Activated CD4-positive, alpha-beta T cell treated with anti-CD3 and anti-CD28 coated beads, Interleukin-2, amount 10 ng/mL, durations not matched to agents 24 days and 14 days (primary cell): ENCODE measurements around the gene FBXL17. TPM values are rescaled to one million over a fixed set of nuclear protein-coding genes. Genes with fewer than 3 reads are reported as not detected.

Experiments used
- DNase-seq: peaks from one replicate; pipeline ENCODE4 v3.0.0; 2022
- H3K27ac Mint-ChIP-seq: one replicate; pipeline ENCODE4 v1.8.0; 2022; ENCODE audit warnings: mild to moderate bottlenecking, mixed read lengths
- H3K27me3 Mint-ChIP-seq: one replicate; pipeline ENCODE4 v1.8.0; 2022; ENCODE audit warnings: mixed read lengths
- H3K36me3 Mint-ChIP-seq: one replicate; pipeline ENCODE4 v1.8.0; 2022; ENCODE audit warnings: low read depth, mild to moderate bottlenecking, mixed read lengths
- H3K4me1 Mint-ChIP-seq: one replicate; pipeline ENCODE4 v1.8.0; 2021; ENCODE audit warnings: mixed read lengths
- H3K4me3 Mint-ChIP-seq: one replicate; pipeline ENCODE4 v1.8.0; 2022; ENCODE audit warnings: mild to moderate bottlenecking, moderate library complexity, mixed read lengths
- H3K9me3 Mint-ChIP-seq: one replicate; pipeline ENCODE4 v1.8.0; 2021; ENCODE audit warnings: mixed read lengths
- intact Hi-C: fragments of 100-400 bp; cut with micrococcal nuclease; formaldehyde crosslinking; loops from one replicate; pipeline ENCODE4 v1.15.1; 2023
- total RNA-seq: library from RNA; stranded (reverse); gene quantifications from 2 replicates; pipeline ENCODE4 v1.2.3, GENCODE V29; 2022

The FBXL17 gene
- total RNA-seq, 1 donor from 2014 or later: 7.5 TPM

DNA sequence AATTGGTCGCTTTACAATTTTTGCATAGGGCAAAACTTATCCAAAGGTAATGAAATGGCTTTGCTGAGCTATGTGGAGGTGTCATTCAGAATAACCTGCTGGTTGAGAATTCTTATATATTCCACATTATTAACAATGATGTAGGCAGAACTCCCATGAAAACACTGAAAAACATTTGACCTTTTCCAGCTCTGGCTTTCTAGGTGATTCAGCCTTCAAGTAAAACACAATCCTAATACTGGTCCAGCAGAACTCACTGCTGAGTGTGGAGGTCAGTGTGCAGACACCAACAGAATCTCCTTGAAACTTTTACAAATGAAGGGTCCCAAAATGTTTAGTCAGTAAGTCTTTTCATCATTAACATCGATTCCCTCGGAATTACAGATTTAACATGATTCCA lies 549.2 kb downstream of the FBXL17 start:
- intact Hi-C loops: no loop called here
- H3K4me3 Mint-ChIP-seq: no peak overlapping the region
- H3K27me3 Mint-ChIP-seq: peaks cover 5% of the 10 kb centered on the region
- no peaks in the 10 kb centered on the region for H3K4me1 Mint-ChIP-seq
- H3K9me3 Mint-ChIP-seq: no peaks in the 10 kb centered on the region
- no peak for DNase-seq
- H3K36me3 Mint-ChIP-seq: no peaks in the 10 kb centered on the region
- no peak overlapping the region for H3K27ac Mint-ChIP-seq

DNA sequence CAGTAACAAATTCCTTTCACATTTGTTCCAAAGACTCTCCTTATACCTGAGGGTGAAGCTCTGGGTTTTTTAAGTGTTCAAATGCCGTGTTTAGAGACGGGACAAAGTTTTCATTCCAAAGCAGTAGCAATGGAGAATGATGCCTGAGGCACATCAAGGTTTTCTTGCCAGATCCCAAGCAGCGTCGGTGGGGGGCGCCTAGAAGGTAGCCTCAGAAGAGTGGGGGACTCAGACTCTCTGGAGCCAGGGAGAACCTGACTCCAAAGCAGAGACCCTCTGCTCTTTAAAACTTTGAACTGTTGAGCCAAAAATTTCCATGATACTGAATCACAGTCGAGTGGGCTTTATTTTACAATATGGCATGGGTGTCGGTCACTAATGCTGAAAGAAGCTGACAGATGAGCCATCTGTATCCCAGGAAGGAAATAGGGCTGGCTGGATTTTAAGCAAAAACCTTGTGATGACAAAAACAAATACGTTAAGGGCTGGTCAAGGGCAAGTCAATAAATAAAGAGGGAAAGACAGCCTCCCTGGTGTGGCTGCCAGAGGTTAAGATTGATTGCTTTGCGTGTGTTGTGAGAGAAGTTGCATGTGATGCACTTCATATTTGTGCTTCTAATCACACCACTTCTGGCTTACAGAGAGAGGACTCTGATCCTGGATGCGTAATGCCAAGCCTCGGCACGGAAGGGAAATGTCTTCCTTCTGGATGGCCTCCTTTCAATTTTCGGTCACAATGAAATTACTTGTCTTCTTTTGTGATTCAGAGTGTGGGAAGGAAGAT lies 550.1 kb downstream of the FBXL17 start:
- Mint-ChIP-seq H3K4me1 (no peaks in the 10 kb centered on the region), H3K27me3 (peaks cover 5% of the 10 kb centered on the region), H3K4me3 (no peak overlapping the region), H3K9me3 (no peaks in the 10 kb centered on the region), H3K36me3 (no peaks in the 10 kb centered on the region), H3K27ac (no peak overlapping the region)
- intact Hi-C loops: no loop called here
- peak; percentile 40 for DNase-seq

DNA sequence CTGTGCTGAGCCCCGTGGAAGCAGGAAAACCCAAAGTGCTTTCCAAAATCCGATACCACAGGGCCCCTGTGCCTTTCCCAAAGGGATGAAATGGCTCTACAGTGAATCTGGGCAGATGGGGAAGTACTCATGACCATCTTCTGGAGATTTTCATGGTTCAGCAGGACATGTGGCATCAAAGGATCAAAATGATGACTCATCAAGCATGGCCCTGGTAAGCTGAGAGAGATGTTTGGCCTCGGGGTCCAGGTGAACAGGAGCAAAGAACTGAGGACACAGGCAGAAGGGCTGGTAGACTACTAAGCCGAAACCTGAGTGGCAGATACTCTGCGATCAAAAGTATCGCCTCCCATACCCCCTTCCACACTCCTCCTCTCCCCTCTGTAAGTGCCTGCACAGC lies 551.1 kb downstream of the FBXL17 start:
- no peak overlapping the region for H3K4me3 Mint-ChIP-seq
- no peak overlapping the region for H3K27ac Mint-ChIP-seq
- H3K27me3 Mint-ChIP-seq: peaks cover 5% of the 10 kb centered on the region
- intact Hi-C loops: no loop called here
- DNase-seq: no peak
- no peaks in the 10 kb centered on the region for H3K4me1 Mint-ChIP-seq
- no peaks in the 10 kb centered on the region for H3K9me3 Mint-ChIP-seq
- H3K36me3 Mint-ChIP-seq: no peaks in the 10 kb centered on the region

DNA sequence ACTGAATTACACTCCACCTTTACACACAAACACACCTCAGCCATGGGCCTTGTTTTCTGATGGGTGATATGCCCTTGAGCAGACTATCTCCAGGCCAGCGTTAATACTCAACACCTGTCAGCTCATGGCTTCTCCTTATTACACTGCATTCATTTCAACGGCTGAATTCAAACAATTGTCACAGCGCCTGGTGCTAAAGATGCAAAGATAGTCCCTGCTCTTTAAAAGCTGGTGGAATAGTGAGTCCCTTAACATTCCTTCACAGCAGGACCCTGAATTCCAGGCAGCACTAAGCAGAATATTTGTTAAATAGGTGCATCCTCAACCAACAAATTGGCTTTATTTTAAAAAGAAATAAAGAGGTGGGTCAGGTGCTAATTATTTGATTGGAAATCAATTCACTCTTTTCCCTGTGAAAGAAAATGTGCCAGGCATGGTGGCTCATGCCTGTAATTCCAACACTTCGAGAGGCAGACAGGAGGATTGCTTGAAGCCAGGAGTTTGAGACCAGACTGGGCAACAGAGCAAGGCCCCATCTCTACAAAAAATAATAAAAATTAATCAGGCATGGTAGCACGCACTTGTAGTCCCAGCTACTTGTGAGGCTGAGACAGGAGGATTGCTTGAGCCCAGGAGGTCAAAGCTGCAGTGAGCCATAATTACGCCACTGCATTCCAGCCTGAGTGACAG lies 555.4 kb downstream of the FBXL17 start:
- intact Hi-C loops: no loop called here

DNA sequence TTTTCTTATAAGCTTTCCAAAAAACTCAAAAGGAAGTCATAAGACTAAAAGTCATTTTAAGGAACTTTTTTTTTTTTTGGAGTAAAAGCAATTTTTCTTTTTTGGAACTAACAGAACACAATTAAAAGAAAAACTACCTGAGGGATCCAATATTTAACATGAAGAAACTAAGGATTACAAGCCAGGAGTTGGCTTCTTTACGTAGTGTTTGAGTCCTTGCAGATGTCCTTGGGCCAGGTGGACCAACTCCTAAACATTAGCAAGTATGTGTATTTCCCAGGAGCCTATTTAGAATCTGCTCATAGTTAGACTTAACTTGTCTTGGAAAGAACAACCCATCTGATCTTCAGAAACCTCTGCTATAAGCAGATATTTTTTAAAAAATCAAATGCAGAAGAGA lies 557.1 kb downstream of the FBXL17 start:
- DNase-seq: no peak
- Mint-ChIP-seq H3K9me3 (peaks cover 15% of the 10 kb centered on the region), H3K4me3 (no peak overlapping the region), H3K27me3 (no peaks in the 10 kb centered on the region), H3K4me1 (no peaks in the 10 kb centered on the region), H3K36me3 (no peaks in the 10 kb centered on the region), H3K27ac (no peak overlapping the region)
- intact Hi-C loops: no loop called here

More for the DNA sequence above, 555.4 kb downstream of the FBXL17 start:
- Mint-ChIP-seq H3K4me1 (no peaks in the 10 kb centered on the region), H3K4me3 (no peak overlapping the region), H3K27ac (no peak overlapping the region), H3K9me3 (peaks cover 8% of the 10 kb centered on the region), H3K27me3 (peaks cover 1% of the 10 kb centered on the region), H3K36me3 (no peaks in the 10 kb centered on the region)
- no peak for DNase-seq

DNA sequence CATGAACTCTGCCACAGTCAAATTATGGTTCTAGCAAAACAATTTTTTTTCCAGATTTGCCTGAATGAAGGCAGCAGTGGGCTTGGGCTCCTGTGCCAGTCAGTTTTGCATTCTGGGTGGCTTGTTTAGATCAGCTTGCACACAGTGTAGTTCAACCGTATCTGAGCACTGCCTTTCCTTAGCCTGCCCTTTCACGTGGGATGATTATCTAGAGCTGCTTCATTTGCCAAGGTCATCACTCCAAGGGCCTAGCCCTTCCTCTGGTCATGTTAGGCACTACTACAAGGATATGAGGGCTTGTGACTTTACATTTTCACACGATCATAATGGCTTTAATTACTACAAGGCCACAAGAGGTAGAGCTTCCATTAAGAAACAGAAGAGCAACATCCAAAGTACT lies 560.6 kb downstream of the FBXL17 start:
- no peaks in the 10 kb centered on the region for H3K27me3 Mint-ChIP-seq
- peaks cover 15% of the 10 kb centered on the region for H3K9me3 Mint-ChIP-seq
- no peak for DNase-seq
- H3K4me3 Mint-ChIP-seq: no peak overlapping the region
- H3K36me3 Mint-ChIP-seq: no peaks in the 10 kb centered on the region
- intact Hi-C loops: no loop called here
- no peak overlapping the region for H3K27ac Mint-ChIP-seq
- no peaks in the 10 kb centered on the region for H3K4me1 Mint-ChIP-seq

DNA sequence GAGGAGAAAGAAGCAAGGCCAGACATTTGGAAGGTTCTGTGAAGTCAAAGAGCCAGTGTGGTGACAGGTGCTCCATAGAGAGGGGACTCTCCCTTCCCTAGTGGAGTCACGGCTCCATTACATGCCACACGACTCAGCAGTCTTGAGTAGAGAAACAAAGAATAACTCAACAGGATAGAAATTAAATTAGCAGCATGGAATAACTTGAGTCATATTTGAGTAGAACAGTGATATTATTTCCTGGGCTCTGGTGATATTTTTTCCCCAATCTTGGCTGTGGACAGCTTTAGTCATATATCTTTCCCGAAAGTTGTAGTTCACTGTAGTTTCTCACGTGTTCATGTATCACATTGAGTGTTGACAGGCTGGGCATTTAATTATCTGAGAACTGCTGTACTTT lies 561.5 kb downstream of the FBXL17 start:
- no peak for DNase-seq
- Mint-ChIP-seq H3K36me3 (no peaks in the 10 kb centered on the region), H3K27ac (no peak overlapping the region), H3K4me3 (no peak overlapping the region), H3K4me1 (no peaks in the 10 kb centered on the region), H3K27me3 (no peaks in the 10 kb centered on the region), H3K9me3 (peaks cover 15% of the 10 kb centered on the region)
- intact Hi-C loops: no loop called here

DNA sequence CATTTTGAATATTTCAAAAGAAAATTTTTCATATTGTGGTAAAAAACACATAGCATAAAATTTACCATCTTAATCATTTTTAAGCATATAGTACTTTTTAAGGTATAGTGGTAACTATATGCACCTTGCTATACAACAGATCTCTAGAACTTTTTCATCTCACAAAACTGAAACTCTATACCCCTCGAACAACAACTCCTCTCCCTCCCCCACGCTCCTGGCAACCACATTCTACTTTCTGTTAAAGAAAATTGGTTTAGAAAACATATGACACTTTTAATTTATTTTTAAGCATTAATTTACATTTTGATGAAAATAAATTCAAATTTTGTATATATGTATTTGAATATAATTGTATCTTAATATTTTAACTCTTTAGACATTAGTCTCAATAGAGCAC lies 563.9 kb downstream of the FBXL17 start:
- no peak overlapping the region for H3K27ac Mint-ChIP-seq
- no peak overlapping the region for H3K4me3 Mint-ChIP-seq
- no peak for DNase-seq
- H3K4me1 Mint-ChIP-seq: no peaks in the 10 kb centered on the region
- H3K36me3 Mint-ChIP-seq: no peaks in the 10 kb centered on the region
- no peaks in the 10 kb centered on the region for H3K27me3 Mint-ChIP-seq
- peaks cover 7% of the 10 kb centered on the region for H3K9me3 Mint-ChIP-seq
- intact Hi-C loops: no loop called here

DNA sequence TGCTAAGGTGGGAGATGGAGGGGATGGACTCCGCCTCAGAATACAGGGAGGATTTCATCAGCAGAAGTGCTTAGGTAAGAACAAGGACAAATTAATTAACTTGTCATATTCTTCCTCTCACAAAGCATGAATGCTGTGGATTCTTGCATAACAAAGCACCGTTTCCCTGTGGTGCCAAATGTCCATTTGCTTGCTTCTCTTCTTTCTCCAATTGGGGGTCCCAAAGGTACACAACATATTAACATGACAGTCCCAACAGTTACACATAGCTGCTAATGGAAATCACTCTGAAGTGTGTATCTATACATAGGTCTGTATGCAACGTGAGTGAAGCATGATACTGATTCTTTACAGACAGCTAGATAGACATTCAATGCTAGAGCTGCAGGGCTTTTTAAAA lies 564.5 kb downstream of the FBXL17 start:
- no peak for DNase-seq
- H3K4me1 Mint-ChIP-seq: no peaks in the 10 kb centered on the region
- no peak overlapping the region for H3K27ac Mint-ChIP-seq
- intact Hi-C loops: no loop called here
- H3K27me3 Mint-ChIP-seq: no peaks in the 10 kb centered on the region
- peaks cover 7% of the 10 kb centered on the region for H3K9me3 Mint-ChIP-seq
- H3K4me3 Mint-ChIP-seq: no peak overlapping the region
- H3K36me3 Mint-ChIP-seq: no peaks in the 10 kb centered on the region

DNA sequence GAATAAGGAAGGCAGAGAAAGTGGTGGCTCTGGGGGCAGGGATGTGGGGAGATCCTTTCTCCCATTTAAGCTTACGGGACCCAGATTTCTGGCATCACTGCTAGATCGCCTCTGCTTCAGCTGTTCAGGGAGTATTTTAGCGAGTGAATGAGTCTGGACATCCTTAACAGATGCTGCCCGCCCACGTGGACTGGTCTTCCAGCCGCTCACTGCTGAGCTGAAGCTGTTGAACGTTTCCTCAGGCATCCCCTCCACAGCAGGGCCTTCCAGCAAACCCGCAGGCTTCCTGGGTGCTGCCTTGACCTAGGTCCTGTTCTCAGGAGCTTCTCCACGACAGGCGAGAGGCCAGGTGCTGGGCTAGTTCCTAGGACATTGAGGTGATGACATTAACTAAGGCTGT lies 566.8 kb downstream of the FBXL17 start:
- Mint-ChIP-seq H3K27me3 (peaks cover 4% of the 10 kb centered on the region), H3K9me3 (no peaks in the 10 kb centered on the region), H3K4me1 (no peaks in the 10 kb centered on the region), H3K4me3 (no peak overlapping the region), H3K36me3 (no peaks in the 10 kb centered on the region), H3K27ac (no peak overlapping the region)
- intact Hi-C loops: no loop called here
- DNase-seq: no peak

DNA sequence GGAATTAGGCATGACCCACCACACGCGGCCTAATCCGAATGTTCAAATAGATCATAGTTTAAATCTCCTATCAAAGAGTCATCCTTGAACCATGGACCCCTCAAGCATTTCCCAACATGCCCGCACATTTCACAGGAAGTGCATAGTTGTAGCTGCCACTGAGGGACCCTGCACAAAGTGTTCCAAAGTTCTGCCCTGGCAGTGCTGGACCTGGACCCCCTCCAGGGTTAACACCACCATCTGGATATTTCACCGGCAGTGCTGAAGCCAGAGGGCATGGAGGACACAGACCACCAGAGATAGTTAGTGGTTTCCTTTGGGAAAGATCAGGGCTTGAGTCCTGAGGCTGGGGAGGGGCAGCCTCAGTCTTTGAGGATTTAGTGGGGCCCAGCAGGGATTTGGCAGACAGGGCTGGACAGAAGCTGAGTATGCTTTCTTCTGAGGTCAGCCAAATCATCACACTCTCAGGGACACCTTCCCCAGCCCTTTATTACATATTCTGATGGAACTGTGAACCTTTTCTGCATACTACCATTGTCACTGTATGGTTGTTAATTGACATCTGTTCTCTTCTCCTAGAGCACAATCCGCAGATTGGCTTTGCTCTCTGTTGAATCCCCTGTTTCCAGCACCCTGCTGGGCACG lies 567.6 kb downstream of the FBXL17 start:
- Mint-ChIP-seq H3K27ac (no peak overlapping the region), H3K9me3 (no peaks in the 10 kb centered on the region), H3K36me3 (no peaks in the 10 kb centered on the region), H3K4me1 (no peaks in the 10 kb centered on the region), H3K4me3 (no peak overlapping the region), H3K27me3 (peaks cover 4% of the 10 kb centered on the region)
- intact Hi-C loops: no loop called here
- DNase-seq: no peak

DNA sequence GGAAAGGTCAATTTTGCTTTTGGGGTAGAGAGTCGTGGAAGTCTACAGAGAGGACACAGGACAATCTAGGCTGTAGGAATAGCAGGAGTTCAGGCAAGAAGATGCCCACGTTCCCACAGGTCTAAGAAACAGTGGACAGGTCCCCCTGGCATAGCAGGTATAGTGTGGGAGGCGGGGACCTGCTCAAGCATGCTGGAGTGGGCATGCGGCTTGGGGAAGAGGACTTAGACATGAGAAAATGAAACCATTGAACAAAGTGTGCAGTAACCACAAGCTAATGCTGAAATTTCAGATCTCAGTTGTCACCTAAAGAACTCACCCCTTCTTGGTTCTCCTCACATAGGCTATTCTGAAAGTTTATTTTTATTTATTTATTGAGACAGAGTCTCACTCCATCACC lies 568.3 kb downstream of the FBXL17 start:
- no peaks in the 10 kb centered on the region for H3K36me3 Mint-ChIP-seq
- H3K4me3 Mint-ChIP-seq: no peak overlapping the region
- H3K27ac Mint-ChIP-seq: no peak overlapping the region
- intact Hi-C loops: no loop called here
- no peak for DNase-seq
- peaks cover 4% of the 10 kb centered on the region for H3K27me3 Mint-ChIP-seq
- no peaks in the 10 kb centered on the region for H3K4me1 Mint-ChIP-seq
- no peaks in the 10 kb centered on the region for H3K9me3 Mint-ChIP-seq

DNA sequence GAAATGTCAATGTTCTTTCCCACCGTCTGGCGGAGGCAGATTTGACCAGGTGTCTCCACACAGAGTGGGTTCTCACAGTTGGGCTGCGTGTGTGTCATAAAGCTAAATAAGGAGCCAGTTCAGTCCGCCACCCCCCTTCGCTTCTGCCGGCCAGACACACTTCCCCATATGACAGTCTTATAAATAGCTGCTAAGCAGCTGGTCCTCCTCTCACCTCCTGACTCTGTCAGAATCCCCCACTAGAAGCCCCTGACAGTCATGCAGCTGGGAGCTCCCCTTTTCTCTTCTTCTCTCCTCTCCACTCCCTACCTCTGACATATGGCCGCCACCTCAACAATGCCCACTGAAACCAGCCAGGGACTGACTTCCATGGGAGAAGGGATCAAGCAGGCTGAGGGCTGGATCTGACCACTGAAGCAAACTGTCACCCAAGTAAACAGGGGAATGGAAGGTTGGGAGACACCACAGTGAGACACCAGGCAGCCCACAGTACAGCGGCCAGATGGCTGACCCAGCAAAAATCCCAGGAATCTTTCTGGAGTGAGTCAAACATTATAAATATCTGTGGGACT lies 569.2 kb downstream of the FBXL17 start:
- Mint-ChIP-seq H3K36me3 (no peaks in the 10 kb centered on the region), H3K4me1 (no peaks in the 10 kb centered on the region), H3K27ac (no peak overlapping the region), H3K4me3 (no peak overlapping the region), H3K9me3 (no peaks in the 10 kb centered on the region), H3K27me3 (peaks cover 4% of the 10 kb centered on the region)
- intact Hi-C loops: no loop called here
- no peak for DNase-seq
